Right renal cortex interstitium (tissue), 3 donors: ENCODE data around the gene EMID1. TPM values are rescaled to one million over a fixed set of nuclear protein-coding genes. Genes with fewer than 3 reads are reported as not detected.

Experiments used
- DNase-seq, 3 donors: peaks; one replicate each; pipeline ENCODE4 v3.0.0-alpha.2; 2013; ENCODE audit warnings: low read depth in 3 of 3, low spot score in 2 of 3
- polyA plus RNA-seq, 3 donors: library from polyadenylated mRNA; unstranded; fragments of 120-200 nt; gene quantifications; one replicate each; pipeline ENCODE4 v1.2.1, GENCODE V29; 2013; ENCODE audit not compliant: insufficient read length in 3 of 3

EMID1 gene
- polyA plus RNA-seq, 3 donors = 62.3 to 81.4 (median 62.5) TPM

DNA sequence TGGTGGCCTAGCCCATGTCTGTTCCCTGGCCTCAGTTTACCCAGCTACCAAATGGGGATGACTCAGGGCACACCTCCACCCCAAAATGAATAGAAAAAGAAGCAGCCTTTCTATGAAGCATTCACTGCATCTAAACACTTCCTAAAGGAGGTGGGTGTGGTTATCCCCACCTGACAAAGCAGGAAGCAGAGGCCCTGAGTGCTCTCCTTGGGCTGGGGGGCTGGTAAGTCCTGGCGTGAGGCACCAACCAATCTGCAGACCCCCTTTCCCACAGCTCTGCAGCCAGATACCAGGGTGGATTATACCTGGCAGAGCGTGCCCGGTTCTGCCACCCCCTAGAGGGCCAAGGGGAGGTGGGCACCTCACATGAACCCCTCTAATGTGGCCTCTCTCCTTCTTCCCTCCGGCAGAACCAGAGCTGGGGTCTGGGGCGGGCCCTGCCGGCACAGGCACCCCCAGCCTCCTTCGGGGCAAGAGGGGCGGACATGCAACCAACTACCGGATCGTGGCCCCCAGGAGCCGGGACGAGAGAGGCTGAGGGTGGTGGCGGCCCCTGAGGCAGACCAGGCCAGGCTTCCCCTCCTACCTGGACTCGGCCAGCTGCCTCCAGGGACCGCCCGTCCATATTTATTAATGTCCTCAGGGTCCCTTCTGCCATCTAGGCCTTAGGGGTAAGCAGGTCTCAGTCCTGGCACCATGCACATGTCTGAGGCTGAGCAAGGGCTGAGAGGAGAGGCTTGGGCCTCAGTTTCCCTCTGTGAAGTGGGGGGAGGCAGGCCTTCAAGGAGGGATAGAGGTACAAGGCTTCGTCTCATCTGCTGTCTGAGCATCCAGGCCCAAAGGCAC lies 52.9 kb downstream of the EMID1 start:
- no peak for DNase-seq

DNA sequence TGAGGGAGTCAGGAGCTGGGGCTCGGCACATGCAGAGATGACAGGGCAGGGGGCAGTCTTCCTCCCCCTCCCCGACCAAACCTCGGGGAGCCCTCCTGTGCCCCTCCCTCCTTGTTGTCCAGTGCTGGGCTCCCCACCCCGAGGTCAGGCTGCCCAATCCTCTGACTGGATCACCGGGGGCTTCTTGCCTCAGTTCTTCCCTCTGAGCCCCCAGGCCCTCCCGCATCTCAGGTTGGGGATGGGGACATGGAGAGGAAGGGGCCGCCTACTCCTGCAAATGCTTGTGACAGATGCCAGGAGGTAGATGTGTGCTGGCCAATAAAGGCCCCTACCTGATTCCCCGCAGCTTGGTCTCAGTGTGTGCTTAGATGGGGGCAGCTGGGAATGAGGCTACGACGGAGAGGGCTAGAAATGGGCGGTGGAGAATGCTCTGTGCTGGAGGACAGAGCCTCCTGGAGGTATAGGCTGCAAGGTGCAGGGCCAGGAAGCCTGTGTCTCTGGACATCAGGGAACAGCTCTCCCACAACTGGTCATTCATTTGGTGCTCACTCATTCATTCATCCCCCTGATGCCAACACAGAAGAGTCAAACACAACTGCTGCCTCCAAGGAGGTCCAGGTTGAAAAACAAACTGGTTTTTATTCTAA lies 53.7 kb downstream of the EMID1 start:
- no peak for DNase-seq

DNA sequence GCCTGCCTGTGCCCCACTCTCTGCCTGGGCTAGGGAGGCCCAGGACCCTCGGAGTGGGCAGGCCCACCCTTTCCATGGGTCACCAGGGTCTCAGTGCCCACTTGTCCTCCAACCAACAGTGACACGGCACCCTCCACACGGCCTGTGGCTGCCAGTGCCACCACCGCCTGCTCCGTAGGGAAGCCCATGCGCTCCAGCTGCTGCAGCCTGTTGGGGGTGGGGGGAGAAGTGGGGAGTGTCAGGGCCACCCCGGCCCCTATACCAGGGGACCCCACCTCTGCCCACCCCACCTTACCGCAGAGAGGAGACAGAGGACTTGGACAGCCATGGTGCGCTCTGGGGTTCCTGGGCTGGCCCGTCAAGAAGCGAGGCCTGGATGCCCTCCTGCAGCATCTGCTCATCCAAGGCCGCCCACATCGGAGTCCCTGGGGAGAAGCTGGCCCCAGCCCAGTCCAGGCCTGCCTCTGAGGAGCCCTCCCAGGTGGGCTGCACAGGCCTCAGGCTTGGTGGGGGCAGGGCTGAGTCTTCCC lies 54.4 kb downstream of the EMID1 start:
- no peak for DNase-seq

DNA sequence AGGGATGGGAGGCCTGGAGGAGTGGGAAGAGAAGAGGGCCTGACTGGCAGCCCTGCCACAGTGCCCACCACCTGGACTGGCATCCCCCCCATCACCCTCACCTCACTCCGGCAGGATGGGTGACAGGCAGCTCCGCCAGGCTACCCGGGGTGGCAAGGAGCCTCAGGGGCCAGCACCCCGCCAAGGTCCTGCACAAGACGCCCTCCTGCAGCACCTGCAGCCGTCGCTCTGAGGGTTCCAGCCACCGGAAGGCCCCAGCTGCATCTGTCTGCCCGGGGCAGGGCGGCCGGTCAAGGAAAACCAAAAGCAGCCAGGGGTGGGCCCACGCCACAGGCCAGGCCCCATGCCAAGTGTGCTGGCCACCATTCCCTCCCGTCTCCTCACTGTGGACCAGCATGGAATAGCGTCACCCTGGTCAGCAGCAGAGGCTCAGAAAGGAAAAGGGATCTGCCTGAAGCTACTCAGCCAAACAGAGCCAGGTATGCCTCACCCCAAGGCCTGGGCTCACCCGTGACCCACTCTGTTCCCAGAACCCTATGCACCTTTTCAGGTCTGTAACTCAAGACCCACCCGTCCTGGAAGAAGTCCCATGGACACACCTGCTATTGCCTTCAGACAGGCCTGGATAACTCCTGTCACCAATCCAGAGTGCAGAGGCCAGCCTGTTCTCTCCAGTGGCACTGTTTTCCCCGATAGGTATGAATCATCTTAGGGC lies 55.1 kb downstream of the EMID1 start:
- no peak for DNase-seq

DNA sequence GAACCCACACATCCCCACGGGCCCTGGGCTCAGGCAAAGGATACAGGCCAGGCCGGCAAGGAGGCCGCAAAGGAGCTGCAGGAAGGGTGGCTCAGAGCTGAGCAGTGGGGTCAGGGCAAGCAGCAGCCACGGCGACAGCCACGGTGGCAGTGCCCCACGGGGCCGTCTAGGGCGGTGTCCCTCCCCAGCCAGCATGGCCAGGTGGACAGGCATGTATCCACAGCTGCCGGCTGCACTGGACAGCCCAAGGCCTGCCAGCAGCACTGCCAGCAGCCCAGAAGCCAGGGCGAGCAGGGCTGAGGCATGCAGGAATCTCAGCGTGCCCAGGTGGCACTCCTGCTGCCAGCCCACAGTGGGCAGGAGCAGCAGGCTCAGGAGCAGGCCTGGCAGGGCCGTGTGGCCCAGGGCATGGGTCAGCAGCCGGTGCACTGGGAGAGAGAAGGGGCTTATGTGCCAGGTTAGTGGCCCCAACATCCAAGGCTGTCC lies 58.1 kb downstream of the EMID1 start:
- DNase-seq = no peak

DNA sequence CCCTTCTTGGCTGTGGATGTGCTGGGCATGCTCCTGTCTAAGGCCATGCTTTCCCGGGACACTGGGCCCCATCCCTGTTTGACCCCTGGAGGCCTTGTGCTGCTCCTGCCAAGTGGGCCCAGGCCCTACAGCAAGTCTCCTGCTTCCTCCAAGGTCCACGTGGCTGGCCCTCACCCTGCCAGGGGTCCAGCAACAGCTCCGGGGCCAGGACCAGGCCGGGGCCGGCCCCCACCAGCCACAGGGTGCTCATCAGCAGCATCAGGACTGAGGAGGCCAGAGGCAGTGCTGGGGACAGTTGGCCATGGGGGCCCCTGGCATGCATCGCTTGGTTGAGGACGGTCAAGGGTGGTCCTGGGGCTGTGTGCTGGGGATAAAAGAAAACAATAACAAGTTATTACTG lies 59.6 kb downstream of the EMID1 start:
- DNase-seq = no peak

DNA sequence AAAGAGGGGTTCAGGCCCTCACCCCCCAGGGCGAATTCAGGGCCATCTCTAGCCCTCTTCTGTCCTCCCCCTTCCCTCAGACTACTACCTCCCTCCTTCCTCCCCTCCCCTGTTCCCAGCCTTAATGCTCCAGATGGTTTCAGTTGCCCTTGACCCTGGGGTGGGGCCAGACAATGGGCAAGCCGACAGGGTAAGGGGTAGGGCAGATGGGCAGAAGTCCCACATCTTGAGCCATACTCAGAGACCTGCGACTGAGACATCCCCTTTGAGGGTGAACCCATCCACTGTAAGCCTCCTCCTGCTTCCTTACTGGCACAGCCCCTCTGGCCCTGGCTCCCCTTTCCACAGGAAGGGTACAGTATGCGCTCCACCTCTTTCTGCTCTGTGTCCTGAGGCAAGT lies 60.2 kb downstream of the EMID1 start:
- DNase-seq = no peak

DNA sequence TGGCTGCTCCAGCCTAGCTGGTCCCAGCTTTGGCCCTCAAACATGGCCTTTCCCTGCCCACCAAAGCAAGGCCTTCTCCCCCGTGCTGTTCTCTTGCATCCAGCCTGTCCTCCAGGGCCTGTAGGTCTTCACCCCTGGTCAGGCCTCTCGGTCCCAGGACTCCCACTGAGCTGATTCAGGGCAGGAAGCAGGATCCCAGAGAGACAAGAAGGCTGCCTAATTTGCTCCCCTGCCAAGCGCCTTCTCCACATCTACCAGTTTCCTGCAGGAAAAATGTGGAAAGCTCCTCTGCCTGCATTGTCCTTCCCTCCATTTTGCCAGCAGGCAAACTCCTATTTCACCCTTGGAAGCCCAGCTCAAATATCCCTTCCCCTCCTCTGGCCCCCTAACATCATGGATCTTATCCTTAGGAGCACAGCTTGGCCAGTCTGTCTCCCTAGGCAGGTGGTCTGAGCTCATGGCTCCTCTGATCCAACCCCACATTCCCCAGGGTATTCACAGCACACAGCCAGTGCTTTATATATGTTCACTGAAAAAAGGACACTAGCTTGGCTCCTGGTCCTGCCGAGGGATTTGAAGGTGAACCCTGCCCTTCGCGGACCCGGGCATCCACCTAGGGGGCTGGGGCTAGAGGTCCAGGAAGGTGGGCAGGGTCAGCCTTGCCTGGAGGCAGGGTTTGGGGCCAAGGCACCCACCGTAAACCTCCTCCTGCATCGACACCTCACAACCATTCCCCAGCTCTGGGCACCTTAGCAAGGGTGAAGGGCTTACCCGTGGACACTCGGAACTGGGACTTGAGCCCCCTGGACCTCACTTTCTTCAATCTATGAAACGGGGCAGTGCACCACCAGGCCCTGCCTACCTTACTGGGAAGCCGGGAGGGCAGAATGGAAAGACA lies 61.1 kb downstream of the EMID1 start:
- no peak for DNase-seq

DNA sequence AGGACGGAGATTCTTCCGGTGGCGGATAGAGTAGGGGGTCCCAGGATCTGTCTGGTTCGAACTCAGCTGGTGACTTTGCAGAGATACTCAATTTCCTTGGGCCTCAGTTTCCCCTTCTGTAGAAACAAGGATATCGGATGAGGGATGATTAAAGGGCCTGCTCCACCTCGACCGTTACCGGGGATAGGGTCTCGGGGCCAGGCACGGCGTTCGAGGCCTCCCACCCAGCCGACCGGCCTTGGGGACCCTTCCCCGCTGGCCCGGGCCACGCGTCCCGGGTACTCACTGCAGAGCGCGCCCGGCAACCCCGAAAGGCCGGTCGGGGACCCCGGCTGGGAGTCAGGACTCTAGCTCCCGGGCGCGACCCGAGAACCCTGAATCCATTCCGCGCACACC lies 61.8 kb downstream of the EMID1 start:
- no peak for DNase-seq

DNA sequence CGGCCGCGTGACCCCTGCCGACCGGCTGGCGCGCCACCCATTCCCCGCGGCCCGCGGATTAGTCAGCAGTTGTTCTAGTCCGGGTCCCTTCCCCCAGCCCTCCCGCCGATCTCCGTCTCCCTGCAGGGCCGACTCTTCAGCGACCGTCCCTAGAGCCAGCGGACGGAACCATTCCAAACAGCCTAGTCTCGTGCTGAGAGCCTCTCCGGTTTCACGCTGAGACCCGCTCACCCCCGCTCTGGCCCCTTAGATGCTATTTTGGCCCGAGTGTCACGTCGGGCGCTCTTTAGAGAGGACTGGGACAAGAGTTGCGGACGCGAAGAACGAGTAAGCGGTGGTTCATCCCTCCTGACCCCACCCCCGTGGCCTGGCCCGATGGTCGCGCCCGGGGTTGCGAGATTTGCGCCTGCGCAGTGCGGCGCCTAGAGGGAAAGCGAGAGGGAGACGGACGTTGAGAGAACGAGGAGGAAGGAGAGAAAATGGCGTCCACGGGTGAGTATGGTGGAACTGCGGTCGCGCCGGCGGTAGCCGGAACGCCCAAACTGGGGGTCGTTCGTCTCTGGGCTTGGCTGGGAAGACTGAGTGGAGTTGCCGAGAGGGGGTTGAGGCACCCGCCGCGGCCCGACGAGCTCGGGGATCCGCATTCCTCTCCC lies 62.3 kb downstream of the EMID1 start, which contains the start of the genes EWSR1 and RHBDD3:
Gene EWSR1 (plus strand): TSS at position 411 of the 653 bp plus-strand sequence. CDS start 69 bp downstream, at position 480.
Gene RHBDD3 (minus strand): TSS at position 124 of the 653 bp plus-strand sequence. CDS start 2,355 bp downstream, outside the sequence.
- peak; percentile 91 to 94 (median 92) for DNase-seq

DNA sequence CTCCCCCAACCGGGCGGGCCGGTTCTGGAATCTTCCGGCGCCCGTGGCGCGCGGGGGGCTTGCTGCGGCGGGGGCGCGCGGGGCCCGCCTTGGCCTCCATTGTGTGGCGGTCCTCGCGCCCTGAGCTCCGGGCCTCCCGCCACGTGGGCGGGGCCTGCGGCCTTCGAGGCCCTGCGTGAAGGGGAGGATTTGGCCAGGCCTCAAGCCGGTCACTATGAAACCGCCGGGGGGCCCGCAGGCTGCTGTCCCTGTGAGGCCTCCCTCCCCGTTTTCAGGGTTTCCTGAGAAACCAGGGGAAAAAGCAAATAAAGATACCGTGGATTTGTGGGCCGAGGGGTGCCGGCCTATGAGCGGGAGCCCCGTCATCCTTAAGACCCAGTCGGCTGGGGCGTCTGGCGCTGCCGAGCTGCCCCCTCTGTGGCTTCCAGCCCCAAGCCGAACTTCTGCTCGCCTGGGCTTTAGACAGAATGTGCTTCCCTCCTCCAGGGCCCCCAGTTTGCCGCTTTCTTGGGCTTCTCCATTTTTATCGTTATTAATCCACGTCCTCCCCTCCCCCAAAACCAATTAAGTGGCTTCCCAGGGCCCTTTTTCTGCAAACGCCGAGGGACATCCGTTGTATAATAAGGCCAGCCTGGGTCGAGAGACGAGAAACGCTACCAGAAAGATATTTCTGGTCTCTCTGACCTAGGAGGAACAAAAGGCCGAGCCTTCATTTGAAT lies 63.0 kb downstream of the EMID1 start:
- DNase-seq = peak in 1 of 3 donors; percentile 39

DNA sequence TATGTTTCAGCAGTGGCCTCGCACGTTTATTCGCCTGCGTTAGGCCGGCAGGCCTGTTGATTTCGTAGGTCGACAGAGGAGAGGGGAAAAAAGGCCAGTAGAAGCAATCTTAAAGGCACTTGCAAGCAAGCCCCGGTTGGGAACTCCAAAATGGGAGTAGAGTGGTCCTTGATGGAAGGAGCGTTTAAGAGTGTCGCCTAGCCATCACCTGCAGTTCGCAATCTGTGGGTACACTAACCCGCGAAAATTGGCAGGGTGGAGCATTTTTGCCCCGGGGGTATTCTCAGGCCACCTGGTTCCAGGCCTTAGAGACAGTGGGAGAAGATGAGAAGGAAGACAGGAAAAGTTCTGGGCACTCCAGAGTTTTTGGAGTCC lies 63.5 kb downstream of the EMID1 start:
- DNase-seq = no peak

DNA sequence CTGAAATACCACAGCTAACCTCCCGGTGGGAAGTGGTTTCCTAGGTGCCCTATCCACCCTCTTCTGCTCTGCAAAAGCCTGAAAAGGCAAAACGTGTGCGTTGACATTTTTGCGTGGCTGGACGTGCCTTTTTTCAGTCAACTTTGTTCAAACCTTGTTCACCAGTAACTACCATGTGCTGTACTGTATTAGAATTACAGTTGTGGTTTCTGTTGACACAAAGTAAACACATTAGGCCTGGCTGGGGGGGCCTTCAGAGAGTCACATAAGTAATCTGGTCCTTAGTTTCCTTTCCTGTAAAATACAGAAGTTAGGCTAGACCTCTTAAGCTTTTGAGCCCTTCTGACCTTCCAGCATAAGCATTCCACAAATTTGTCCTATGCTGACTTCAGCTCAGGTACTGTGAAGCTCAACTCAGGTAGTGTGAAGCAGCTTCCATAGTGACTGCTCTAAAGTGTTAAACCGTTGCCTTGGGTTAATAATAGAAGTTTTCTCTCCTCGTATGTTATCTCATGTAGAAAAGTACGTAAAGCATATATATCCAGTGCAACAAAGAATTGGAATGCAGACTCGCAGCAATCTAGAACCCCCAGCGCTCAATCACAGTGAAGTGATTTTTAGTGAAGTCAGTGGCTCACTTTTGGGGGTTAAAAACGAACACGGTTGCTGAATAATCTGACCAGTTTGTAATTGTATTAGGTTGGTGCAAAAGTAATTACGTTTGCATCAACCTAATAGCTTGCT lies 64.2 kb downstream of the EMID1 start:
- no peak for DNase-seq

DNA sequence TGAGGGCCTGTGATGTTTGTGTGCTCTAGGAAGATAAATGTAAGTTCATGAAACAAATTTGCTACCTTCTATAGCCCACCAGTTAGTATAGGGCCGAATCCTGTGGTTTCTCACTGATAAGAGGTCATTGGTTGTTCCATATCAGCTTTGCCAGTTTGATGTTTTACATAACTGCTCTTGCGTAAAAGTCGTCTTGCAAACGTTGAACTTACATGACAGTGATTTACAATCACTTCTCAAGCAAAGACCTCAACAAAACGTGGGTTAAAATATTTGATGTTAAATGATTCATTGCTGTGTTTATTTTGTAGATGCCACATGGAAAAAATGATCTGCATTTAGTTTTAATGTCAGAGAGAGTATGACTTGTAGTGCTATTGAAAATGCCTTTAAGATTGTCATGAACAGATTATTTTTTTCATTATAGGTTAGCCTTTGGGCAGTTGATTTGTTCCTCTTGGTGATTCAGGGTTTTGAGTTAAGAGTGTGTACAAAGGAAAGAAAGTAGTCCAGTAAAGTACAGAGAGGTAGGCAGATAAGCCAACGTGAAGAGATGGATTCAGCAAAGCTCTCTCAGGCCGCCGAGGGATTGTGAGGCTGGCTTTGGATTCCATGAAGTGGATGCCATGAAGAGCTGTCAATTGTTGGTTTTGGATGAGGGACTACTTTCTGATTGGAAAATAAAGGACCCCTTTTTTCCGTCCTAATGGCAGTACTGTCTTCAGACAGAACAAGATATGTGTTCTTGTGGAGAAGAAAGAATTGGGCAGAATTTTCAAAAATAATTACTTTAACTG lies 65.0 kb downstream of the EMID1 start:
- no peak for DNase-seq

DNA sequence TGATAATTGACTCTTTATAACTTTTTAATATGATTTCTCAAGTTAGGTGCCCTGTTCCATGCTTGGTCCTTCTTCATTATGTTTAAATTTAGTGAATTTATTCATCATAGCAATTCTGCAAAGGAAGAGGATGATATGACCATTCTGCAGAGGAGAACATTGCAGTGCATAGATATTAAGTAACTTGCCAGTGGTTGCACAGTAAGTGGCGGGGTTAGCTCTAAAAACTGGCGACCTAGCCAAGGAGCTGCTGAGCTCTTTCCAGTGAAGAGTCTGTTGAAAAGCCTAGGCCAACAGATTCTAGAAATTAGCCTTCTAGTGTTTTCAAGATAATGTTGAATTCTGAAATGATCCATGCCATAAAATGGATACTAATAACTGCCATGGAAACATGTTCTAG lies 66.9 kb downstream of the EMID1 start:
- DNase-seq = no peak

DNA sequence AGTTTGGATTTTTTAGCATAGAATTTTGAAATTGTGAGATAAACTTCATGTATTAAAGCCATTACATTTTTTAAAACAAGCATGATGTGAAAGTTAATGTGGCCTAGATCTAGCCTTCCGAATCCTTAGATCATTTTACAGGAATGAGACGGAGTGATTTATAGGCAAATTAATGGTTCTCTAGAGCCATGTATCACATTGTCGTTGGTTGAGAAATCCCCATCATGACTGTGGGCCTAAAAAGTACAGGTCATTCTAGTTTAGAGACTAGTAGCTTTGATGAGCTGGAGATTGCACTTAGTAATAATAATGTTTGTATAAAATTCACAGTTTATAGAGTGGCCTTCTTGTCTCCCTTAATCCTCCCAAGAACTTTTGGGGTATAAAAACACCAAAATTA lies 69.5 kb downstream of the EMID1 start:
- no peak for DNase-seq

DNA sequence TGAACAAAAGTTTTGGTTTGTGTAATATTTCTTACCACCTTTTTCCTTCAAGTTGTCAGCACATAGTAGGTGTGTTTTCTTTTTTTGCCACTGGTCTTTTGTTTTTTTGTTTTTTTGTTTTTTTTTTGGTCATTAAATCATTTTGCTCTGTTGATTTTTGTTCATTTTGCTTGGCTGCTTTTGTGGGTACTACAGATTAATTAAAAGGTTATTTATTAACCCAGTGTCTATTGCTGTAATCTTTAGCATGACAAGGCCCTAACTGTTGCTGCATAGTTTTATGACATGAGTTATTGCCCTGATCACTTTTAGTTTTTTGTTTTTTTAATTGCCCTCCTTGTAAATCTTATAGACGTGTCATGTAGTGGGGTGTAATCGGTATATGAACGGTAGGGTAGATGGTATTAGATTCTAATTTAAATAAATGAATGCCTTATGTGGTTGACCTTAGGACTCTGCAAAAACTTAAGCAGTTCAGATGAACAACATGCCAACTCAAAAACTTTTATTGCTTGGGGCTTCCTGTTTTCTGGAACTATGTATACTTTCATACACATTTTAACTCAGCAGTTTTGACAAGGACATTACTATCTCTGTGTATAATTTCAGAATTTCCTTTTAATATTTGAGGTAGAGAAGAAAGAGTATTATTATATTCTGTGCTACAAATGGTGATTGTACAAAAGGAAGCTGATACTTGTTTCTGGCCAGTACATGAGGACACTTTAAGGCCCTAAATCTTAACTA lies 70.3 kb downstream of the EMID1 start:
- DNase-seq = no peak
